Testis (tissue), 3 donors: ENCODE measurements around the gene PCID2. TPM values are rescaled to one million over a fixed set of nuclear protein-coding genes. Genes with fewer than 3 reads are reported as not detected.

Experiments
- DNase-seq: peaks from one replicate; pipeline ENCODE4 v3.0.0-alpha.2; 2019
- H3K27ac ChIP-seq, 2 donors: fragments of 200-600 bp; sonication (generic); one replicate each; pipeline ENCODE4 v1.5.1; 2019
- H3K27me3 ChIP-seq: fragments of 200-600 bp; sonication (generic); one replicate; pipeline ENCODE4 v1.5.1; 2019
- H3K36me3 ChIP-seq: fragments of 200-600 bp; sonication (generic); one replicate; pipeline ENCODE4 v1.5.1; 2017; ENCODE audit warnings: low read depth; ENCODE audit errors: missing control alignments
- H3K4me1 ChIP-seq: fragments of 200-600 bp; sonication (generic); one replicate; pipeline ENCODE4 v1.5.1; 2019
- H3K4me3 ChIP-seq, 2 donors: fragments of 200-600 bp; sonication (generic); one replicate each; pipeline ENCODE4 v1.5.1; 2017 to 2019
- H3K9me3 ChIP-seq: fragments of 200-600 bp; sonication (generic); one replicate; pipeline ENCODE4 v1.5.1; 2017
- CTCF ChIP-seq, 3 experiments: fragments of 450-650 bp in 2 of 3; fragments of 200-600 bp in 1 of 3; sonication (generic) in 1 of 3; IDR thresholded peaks; one replicate each; pipeline ENCODE4 v1.5.1; 2016 to 2019; ENCODE audit warnings: antibody characterized with exemption in 3 of 3, mild to moderate bottlenecking in 2 of 3, moderate library complexity in 1 of 3
- POLR2A ChIP-seq: fragments of 450-650 bp; IDR thresholded peaks from one replicate; pipeline ENCODE4 v1.6.1; 2017; ENCODE audit warnings: antibody characterized with exemption, mild to moderate bottlenecking, moderate library complexity
- whole genome bisulfite sequencing, 2 donors: methylation state at CpG; one replicate each; pipeline ENCODE4 v1.1.5; 2018; 5-methylcytosine and 5-hydroxymethylcytosine counted together
- intact Hi-C: fragments of 100-400 bp; cut with DNase I; formaldehyde crosslinking; loops from one replicate; pipeline ENCODE4 v1.15.1; 2023; ENCODE audit warnings: low total_unique reads
- polyA plus RNA-seq: library from polyadenylated mRNA; stranded (reverse); fragments of 350-450 nt; fragmentation: Illumina TruSeq; extraction: RNeasy Lipid Tissue Mini Kit (QIAGEN cat#74804); gene quantifications from one replicate; pipeline ENCODE4 v1.2.3, GENCODE V29; 2014; ENCODE audit warnings: low read depth, low replicate concordance; ENCODE audit not compliant: insufficient read depth
- small RNA-seq, 2 donors: library from RNA; depleted of rRNA; stranded (forward); fragments of <200 nt; gene quantifications; one replicate each; pipeline ENCODE3, GENCODE V24; 2016
- total RNA-seq, 2 donors: library from RNA; depleted of rRNA; stranded (reverse); fragments of >200 nt; gene quantifications; one replicate each; pipeline ENCODE4 v1.2.3, GENCODE V29; 2016

The PCID2 gene
- total and polyA plus RNA-seq, 3 donors from 2014 or later, result 72.2 to 130 (median 73.4) TPM

DNA sequence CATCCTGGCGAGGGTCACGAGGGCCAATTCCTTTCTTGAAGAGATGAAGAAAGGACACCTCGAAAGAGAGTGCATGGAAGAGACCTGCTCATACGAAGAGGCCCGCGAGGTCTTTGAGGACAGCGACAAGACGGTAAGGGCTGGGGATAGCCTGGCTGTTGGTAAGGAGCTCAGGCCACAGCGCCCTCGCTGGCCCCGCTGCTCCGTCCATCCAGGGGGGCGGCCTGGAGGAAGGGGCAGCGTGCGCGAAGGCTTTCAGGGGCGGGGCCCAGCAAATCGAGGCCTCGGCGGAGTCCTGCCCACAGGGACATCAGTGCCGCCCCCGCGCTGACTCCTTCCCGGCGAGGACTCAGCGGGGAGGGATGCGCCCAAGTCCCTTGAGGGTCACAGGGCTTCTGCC lies 79.0 kb downstream of the PCID2 start:
- no peak for TF ChIP-seq POLR2A
- no peak for TF ChIP-seq CTCF (IDR thresholded peaks at IDR 0.05)
- H3K4me3 ChIP-seq, result peak overlapping the region; percentile 37 to 45
- no peaks in the 10 kb centered on the region for H3K9me3 ChIP-seq
- intact Hi-C loops, result no loop called here
- WGBS, 2 donors, result 40 to 62% methylated on average over 20 to 27 of the region's 27 CpGs
- no peak overlapping the region for H3K27ac ChIP-seq
- no peaks in the 10 kb centered on the region for H3K4me1 ChIP-seq
- no peaks in the 10 kb centered on the region for H3K36me3 ChIP-seq
- no peaks in the 10 kb centered on the region for H3K27me3 ChIP-seq
- no peak for DNase-seq

Small RNAs within 50 kb of the gene (small RNA-seq; reads per million reads assigned to genes)
- gene AL137002.1, result 0 reads per million in 2 donors

Other genes starting within 250 kb of the PCID2 start
- gene MCF2L, start 239.5 kb downstream of the PCID2 start, total RNA-seq, result 10 to 100 TPM; 14.6 to 17.6 TPM
- gene MCF2L, start 239.5 kb downstream of the PCID2 start, polyA plus RNA-seq, result 5.0 TPM
- gene F7, start 102.9 kb downstream of the PCID2 start, total RNA-seq, result 1 to 10 TPM; 2.4 to 4.9 TPM
- gene F7, start 102.9 kb downstream of the PCID2 start, polyA plus RNA-seq, result 2.2 TPM
- 10 to 100 TPM; 19.9 to 33.7 TPM for gene F10, start 85.9 kb downstream of the PCID2 start, total RNA-seq
- gene F10, start 85.9 kb downstream of the PCID2 start, polyA plus RNA-seq, result 31.9 TPM
- gene PROZ, start 50.0 kb downstream of the PCID2 start, total RNA-seq, result under 1 TPM; 0.63 to 0.81 TPM
- gene PROZ, start 50.0 kb downstream of the PCID2 start, polyA plus RNA-seq, result 0.42 TPM
- 100 to 1,000 TPM; 152 to 168 TPM for gene CUL4A, start 944 bp upstream of the PCID2 start, total RNA-seq
- 103 TPM for gene CUL4A, start 944 bp upstream of the PCID2 start, polyA plus RNA-seq
- 100 to 1,000 TPM; 177 to 231 TPM for gene LAMP1, start 88.6 kb upstream of the PCID2 start, total RNA-seq
- gene LAMP1, start 88.6 kb upstream of the PCID2 start, polyA plus RNA-seq, result 254 TPM
- 10 to 100 TPM; 19.1 to 25.7 TPM for gene GRTP1, start 155.5 kb upstream of the PCID2 start, total RNA-seq
- gene GRTP1, start 155.5 kb upstream of the PCID2 start, polyA plus RNA-seq, result 18.7 TPM
- 1 to 10 TPM; 6.6 to 9.3 TPM for gene ADPRHL1, start 244.8 kb upstream of the PCID2 start, total RNA-seq
- 6.2 TPM for gene ADPRHL1, start 244.8 kb upstream of the PCID2 start, polyA plus RNA-seq